22Rv1 (cell line): ENCODE measurements around the gene OR51F2.

ENCODE experiments used
- ZFX ChIP-seq: fragments of 450-650 bp; IDR thresholded peaks from 2 replicates; pipeline ENCODE4 v1.6.1; 2017; ENCODE audit warnings: antibody characterized with exemption, borderline replicate concordance
- TF ChIP-seq, protein P1 (sequence below): fragments of 450-650 bp; IDR thresholded peaks from 2 replicates; pipeline ENCODE4 v1.5.1; 2017; ENCODE audit warnings: mild to moderate bottlenecking

DNA sequence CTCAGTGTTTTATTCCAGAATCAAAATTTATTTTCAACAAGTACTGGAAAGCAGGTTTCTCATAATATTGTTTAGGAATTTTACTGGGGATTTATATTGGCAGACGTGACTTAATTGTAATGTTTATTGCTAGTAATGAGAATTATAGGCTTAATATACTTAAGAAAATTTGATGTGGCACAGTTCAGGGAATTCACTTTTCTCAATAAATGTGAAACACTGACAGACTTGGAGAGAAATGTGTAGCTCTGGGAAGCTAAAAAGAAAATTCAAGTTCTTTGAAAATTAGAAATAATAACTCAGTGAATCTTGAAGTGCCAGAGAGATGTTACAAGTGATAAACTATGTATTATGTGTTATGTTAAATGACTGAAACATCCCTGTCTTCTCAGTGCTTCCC is at the start of gene OR51F2:
- TF ChIP-seq, protein P1, sequence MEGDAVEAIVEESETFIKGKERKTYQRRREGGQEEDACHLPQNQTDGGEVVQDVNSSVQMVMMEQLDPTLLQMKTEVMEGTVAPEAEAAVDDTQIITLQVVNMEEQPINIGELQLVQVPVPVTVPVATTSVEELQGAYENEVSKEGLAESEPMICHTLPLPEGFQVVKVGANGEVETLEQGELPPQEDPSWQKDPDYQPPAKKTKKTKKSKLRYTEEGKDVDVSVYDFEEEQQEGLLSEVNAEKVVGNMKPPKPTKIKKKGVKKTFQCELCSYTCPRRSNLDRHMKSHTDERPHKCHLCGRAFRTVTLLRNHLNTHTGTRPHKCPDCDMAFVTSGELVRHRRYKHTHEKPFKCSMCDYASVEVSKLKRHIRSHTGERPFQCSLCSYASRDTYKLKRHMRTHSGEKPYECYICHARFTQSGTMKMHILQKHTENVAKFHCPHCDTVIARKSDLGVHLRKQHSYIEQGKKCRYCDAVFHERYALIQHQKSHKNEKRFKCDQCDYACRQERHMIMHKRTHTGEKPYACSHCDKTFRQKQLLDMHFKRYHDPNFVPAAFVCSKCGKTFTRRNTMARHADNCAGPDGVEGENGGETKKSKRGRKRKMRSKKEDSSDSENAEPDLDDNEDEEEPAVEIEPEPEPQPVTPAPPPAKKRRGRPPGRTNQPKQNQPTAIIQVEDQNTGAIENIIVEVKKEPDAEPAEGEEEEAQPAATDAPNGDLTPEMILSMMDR: no peak
- TF ChIP-seq ZFX: no peak
